Keratinocyte (primary cell): ENCODE results near the gene MYO10. TPM values are rescaled to one million over a fixed set of nuclear protein-coding genes. Genes with fewer than 3 reads are reported as not detected.
"Not testable (repeated sequence)": the region's sequence is repeated elsewhere in the genome, so short reads cannot be mapped to it uniquely, and the experiment has no call there.

ENCODE experiments used
- DNase-seq: peaks from one replicate; pipeline ENCODE4 v3.0.0-alpha.2; 2011; ENCODE audit warnings: low read depth, missing footprints, low spot score
- FAIRE-seq: peaks from 2 replicates; lab custom pipeline; 2011; peaks lifted over from hg19 to GRCh38; lab: Jason Lieb, UNC
- H2AFZ ChIP-seq: 2 replicates; pipeline ENCODE4 v1.6.0; 2012; ENCODE audit warnings: low read length, control low read depth, inconsistent platforms; ENCODE audit not compliant: control insufficient read depth
- H3K27ac ChIP-seq: 2 replicates; pipeline ENCODE4 v1.5.1; 2011; ENCODE audit warnings: low read length; ENCODE audit not compliant: control insufficient read depth, insufficient read depth
- H3K27me3 ChIP-seq: 3 replicates; pipeline ENCODE4 v1.6.0; 2011; ENCODE audit warnings: low read length; ENCODE audit not compliant: control insufficient read depth, insufficient read depth; ENCODE audit errors: extremely low read depth
- H3K36me3 ChIP-seq, 2 experiments: 2 replicates in 1 of 2; 3 replicates in 1 of 2; pipeline ENCODE4 v1.5.1; 2011; ENCODE audit warnings: low read length in 2 of 2, mild to moderate bottlenecking in 1 of 2; ENCODE audit not compliant: control insufficient read depth in 2 of 2, insufficient read depth in 2 of 2; ENCODE audit errors: extremely low read depth in 1 of 2
- H3K4me1 ChIP-seq: 3 replicates; pipeline ENCODE4 v1.5.1; 2011; ENCODE audit warnings: low read length; ENCODE audit not compliant: control insufficient read depth, insufficient read depth; ENCODE audit errors: extremely low read depth
- H3K4me2 ChIP-seq: 3 replicates; pipeline ENCODE4 v1.6.0; 2011; ENCODE audit warnings: low read depth, low read length; ENCODE audit not compliant: control insufficient read depth, insufficient read depth; ENCODE audit errors: extremely low read depth
- H3K4me3 ChIP-seq, 3 experiments: fragments of 200-600 bp in 1 of 3; sonication (generic) in 1 of 3; 2 replicates in 2 of 3; 3 replicates in 1 of 3; pipeline ENCODE4 v1.5.1; 2011 to 2016; ENCODE audit warnings: low read length in 3 of 3, mild to moderate bottlenecking in 3 of 3, control low read depth in 2 of 3, inconsistent platforms in 1 of 3, low read depth in 1 of 3, mixed read lengths in 1 of 3, mixed run types in 1 of 3, moderate library complexity in 1 of 3; ENCODE audit not compliant: control insufficient read depth in 2 of 3, insufficient read depth in 2 of 3; ENCODE audit errors: extremely low read depth in 1 of 3
- H3K79me2 ChIP-seq: 2 replicates; pipeline ENCODE4 v1.6.0; 2012; ENCODE audit warnings: low read length; ENCODE audit not compliant: control insufficient read depth, insufficient read depth
- H3K9ac ChIP-seq: 3 replicates; pipeline ENCODE4 v1.6.0; 2011; ENCODE audit warnings: low read length; ENCODE audit not compliant: control insufficient read depth, insufficient read depth; ENCODE audit errors: extremely low read depth
- H3K9me1 ChIP-seq: 3 replicates; pipeline ENCODE4 v1.6.0; 2011; ENCODE audit warnings: low read length; ENCODE audit not compliant: control insufficient read depth, insufficient read depth; ENCODE audit errors: extremely low read depth
- H3K9me3 ChIP-seq: 2 replicates; pipeline ENCODE4 v1.5.1; 2012; ENCODE audit warnings: low read depth, low read length; ENCODE audit not compliant: control insufficient read depth
- H4K20me1 ChIP-seq: 3 replicates; pipeline ENCODE4 v1.6.0; 2011; ENCODE audit warnings: low read length; ENCODE audit not compliant: control insufficient read depth, insufficient read depth; ENCODE audit errors: extremely low read depth
- EZH2 ChIP-seq: IDR thresholded peaks from one replicate; pipeline ENCODE4 v1.6.1; 2012; ENCODE audit warnings: inconsistent platforms, mild to moderate bottlenecking, low read length, moderate library complexity
- dilution Hi-C: fragments of 300-500 bp; cut with MboI; formaldehyde crosslinking; loops from one replicate; pipeline ENCODE4 v1.7.0; 2020; ENCODE audit warnings: low sequenced_read_pairs; ENCODE audit not compliant: extremely low pct_ligation_motif_present
- polyA plus RNA-seq, 5 experiments: library from polyadenylated mRNA; depleted of rRNA in 3 of 5; stranded (reverse) in 3 of 5; stranded (forward) in 1 of 5; unstranded in 1 of 5; fragments of >200 nt; gene quantifications; 1 replicate in 1 of 5; 2 replicates in 3 of 5; 3 replicates in 1 of 5; pipeline versions ENCODE4 v1.2.1 to v1.2.3, GENCODE V29; 2011 to 2012; ENCODE audit warnings: missing spikeins in 2 of 5, low read depth in 1 of 5, low replicate concordance in 1 of 5
- TF ChIP-seq, protein P1 (sequence below), 3 experiments: IDR thresholded peaks in 1 of 3; conservative IDR thresholded peaks in 1 of 3; optimal IDR thresholded peaks in 1 of 3; 2 replicates in 2 of 3; 3 replicates in 1 of 3; pipeline versions ENCODE3 to v1.5.1; 2011; ENCODE audit warnings: low read length in 3 of 3, mild to moderate bottlenecking in 3 of 3, moderate library complexity in 2 of 3, control low read depth in 1 of 3, inconsistent platforms in 1 of 3; ENCODE audit not compliant: insufficient read depth in 2 of 3; ENCODE audit errors: extremely low read depth in 1 of 3

MYO10 gene
- polyA plus RNA-seq, 1 donor (not counting 4 experiments of a cell fraction or from before 2014, with no cell fraction given), result 22.0 TPM

GRCh38 chr5:16740811-16741392 is 195.2 kb downstream of the MYO10 start:
- no peak for FAIRE-seq
- H2AFZ ChIP-seq, result no peak overlapping the region
- H3K4me3 ChIP-seq, result no peak overlapping the region
- no peak for DNase-seq
- dilution Hi-C loops, result no loop called here
- peaks cover 16% of the 10 kb centered on the region for H3K4me1 ChIP-seq
- no peaks in the 10 kb centered on the region for H3K27me3 ChIP-seq
- H3K9me1 ChIP-seq, result no peaks in the 10 kb centered on the region
- H3K36me3 ChIP-seq, result peaks cover 10% of the 10 kb centered on the region in 2 experiments
- H3K4me2 ChIP-seq, result no peak overlapping the region
- TF ChIP-seq EZH2, result no peak
- TF ChIP-seq, protein P1, sequence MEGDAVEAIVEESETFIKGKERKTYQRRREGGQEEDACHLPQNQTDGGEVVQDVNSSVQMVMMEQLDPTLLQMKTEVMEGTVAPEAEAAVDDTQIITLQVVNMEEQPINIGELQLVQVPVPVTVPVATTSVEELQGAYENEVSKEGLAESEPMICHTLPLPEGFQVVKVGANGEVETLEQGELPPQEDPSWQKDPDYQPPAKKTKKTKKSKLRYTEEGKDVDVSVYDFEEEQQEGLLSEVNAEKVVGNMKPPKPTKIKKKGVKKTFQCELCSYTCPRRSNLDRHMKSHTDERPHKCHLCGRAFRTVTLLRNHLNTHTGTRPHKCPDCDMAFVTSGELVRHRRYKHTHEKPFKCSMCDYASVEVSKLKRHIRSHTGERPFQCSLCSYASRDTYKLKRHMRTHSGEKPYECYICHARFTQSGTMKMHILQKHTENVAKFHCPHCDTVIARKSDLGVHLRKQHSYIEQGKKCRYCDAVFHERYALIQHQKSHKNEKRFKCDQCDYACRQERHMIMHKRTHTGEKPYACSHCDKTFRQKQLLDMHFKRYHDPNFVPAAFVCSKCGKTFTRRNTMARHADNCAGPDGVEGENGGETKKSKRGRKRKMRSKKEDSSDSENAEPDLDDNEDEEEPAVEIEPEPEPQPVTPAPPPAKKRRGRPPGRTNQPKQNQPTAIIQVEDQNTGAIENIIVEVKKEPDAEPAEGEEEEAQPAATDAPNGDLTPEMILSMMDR (optimal IDR thresholded peaks at IDR 0.05 in 1 of 3, IDR thresholded peaks at IDR 0.05 in 1 of 3, conservative IDR thresholded peaks at IDR 0.05 in 1 of 3; ENCODE audit: extremely low read depth in 1 of 3, insufficient read depth in 2 of 3, low read length in 3 of 3), result no peak
- peaks cover 3% of the 10 kb centered on the region for H3K79me2 ChIP-seq
- no peak overlapping the region for H3K9ac ChIP-seq
- no peak overlapping the region for H3K27ac ChIP-seq
- no peaks in the 10 kb centered on the region for H3K9me3 ChIP-seq
- no peaks in the 10 kb centered on the region for H4K20me1 ChIP-seq

DNA sequence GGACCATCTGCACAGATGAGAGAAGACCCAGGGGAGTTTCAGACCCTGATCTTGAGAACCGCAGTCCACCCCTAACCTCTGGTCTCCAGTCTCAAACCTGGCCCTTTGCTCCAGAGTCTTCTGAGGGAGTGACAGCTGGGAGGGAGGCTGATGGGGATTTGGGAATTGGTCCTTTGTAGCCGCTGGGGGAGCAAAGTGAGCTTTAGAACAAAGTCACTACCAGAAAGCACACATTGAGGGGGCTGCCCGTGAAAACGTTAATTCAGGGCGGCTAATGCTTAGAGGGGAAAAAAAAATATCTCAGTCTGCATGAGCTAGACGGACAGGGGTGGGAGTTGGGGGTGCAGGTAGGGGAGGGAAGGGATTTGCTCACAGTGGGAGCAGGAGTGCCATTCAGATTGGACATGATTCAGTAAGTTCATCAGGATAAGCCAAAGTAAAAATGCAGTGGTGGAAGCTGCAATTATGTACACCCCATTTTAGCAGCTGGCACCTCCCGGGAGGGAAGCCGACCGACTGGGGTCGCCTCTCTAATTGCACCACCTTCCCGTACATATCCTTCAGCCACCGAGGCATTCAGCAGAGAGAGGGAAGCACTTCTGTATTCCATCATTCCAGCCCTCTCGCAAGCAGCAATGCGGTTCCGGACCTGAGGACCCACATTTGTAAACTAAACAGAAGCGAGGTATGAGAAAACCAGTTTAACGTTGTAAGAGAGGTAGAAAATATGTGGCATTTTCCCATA is 195.8 kb downstream of the MYO10 start:
- TF ChIP-seq, protein P1 (optimal IDR thresholded peaks at IDR 0.05 in 1 of 3, IDR thresholded peaks at IDR 0.05 in 1 of 3, conservative IDR thresholded peaks at IDR 0.05 in 1 of 3; ENCODE audit: extremely low read depth in 1 of 3, insufficient read depth in 2 of 3, low read length in 3 of 3), result no peak
- no peak for TF ChIP-seq EZH2
- no peak overlapping the region for H3K9ac ChIP-seq
- no peak overlapping the region for H3K4me3 ChIP-seq
- no peaks in the 10 kb centered on the region for H3K27me3 ChIP-seq
- H3K36me3 ChIP-seq, result peaks cover 10% of the 10 kb centered on the region in 2 experiments
- dilution Hi-C loops, result no loop called here
- no peak overlapping the region for H3K27ac ChIP-seq
- H3K9me3 ChIP-seq, result no peaks in the 10 kb centered on the region
- H3K79me2 ChIP-seq, result peaks cover 3% of the 10 kb centered on the region
- H2AFZ ChIP-seq, result no peak overlapping the region
- DNase-seq (no peak), FAIRE-seq (no peak)
- H4K20me1 ChIP-seq, result no peaks in the 10 kb centered on the region
- H3K9me1 ChIP-seq, result no peaks in the 10 kb centered on the region
- H3K4me2 ChIP-seq, result no peak overlapping the region
- H3K4me1 ChIP-seq, result peaks cover 22% of the 10 kb centered on the region

GRCh38 chr5:16738393-16738792 is 197.7 kb downstream of the MYO10 start:
- H3K4me3 ChIP-seq, H3K9me3 ChIP-seq, H3K9me1 ChIP-seq, dilution Hi-C loops, H3K9ac ChIP-seq, H4K20me1 ChIP-seq, H3K4me2 ChIP-seq, H3K27me3 ChIP-seq, FAIRE-seq, H2AFZ ChIP-seq, DNase-seq: not testable (repeated sequence)
- Histone ChIP-seq H3K36me3 (peaks cover 8 to 17% of the 10 kb centered on the region in 2 experiments), H3K27ac (peak overlapping the region; percentile 16), H3K4me1 (peaks cover 24% of the 10 kb centered on the region), H3K79me2 (peaks cover 12% of the 10 kb centered on the region)
